GM08714 (cell line): ENCODE measurements around the gene JOSD2.

Source experiments
- H3K4me3 ChIP-seq: fragments of 200-500 bp; sonication (Bioruptor generic); 2 replicates; pipeline ENCODE4 v1.5.1; 2014; ENCODE audit warnings: mild to moderate bottlenecking, low read length, inconsistent platforms
- ZNF274 ChIP-seq: IDR thresholded peaks from 2 replicates; pipeline ENCODE4 v1.6.1; 2012; ENCODE audit warnings: mild to moderate bottlenecking, low read depth, low read length

Gene JOSD2

DNA sequence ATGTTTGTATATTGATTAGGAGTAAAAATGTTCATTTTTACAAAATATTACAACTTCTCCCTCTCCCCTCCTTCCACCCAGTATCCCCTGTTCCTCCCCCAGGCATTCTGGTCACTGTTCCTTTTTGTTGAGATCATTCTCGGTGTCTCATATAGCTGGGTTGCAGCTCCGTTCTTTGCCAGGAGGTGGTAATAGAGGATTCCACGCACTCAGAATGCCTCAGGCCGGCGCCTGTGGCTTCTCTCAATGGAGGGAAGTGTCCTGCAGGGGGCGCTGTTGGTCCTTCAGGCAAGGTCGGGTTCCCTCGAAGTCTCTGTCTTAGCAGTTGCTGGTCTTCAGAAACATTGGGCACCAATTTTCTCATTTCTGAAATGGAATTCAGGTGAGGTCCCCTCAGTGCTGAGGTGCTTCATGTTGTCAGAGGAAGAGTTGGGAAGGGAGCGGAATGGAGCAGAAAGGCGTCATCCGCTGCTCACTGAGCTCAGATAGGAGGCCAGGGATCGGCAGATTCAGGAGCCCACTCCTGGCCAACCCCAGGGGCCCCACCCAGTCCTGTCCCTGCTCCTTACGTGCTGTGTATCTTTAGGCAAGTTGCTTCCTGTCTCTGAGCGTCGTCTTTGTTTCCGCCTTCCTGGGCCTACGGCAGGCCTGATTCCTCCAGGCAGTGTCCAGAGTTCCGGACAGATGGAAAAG is 24.0 kb downstream of the JOSD2 start:
- H3K4me3 ChIP-seq: no peak overlapping the region
- TF ChIP-seq ZNF274: no peak

DNA sequence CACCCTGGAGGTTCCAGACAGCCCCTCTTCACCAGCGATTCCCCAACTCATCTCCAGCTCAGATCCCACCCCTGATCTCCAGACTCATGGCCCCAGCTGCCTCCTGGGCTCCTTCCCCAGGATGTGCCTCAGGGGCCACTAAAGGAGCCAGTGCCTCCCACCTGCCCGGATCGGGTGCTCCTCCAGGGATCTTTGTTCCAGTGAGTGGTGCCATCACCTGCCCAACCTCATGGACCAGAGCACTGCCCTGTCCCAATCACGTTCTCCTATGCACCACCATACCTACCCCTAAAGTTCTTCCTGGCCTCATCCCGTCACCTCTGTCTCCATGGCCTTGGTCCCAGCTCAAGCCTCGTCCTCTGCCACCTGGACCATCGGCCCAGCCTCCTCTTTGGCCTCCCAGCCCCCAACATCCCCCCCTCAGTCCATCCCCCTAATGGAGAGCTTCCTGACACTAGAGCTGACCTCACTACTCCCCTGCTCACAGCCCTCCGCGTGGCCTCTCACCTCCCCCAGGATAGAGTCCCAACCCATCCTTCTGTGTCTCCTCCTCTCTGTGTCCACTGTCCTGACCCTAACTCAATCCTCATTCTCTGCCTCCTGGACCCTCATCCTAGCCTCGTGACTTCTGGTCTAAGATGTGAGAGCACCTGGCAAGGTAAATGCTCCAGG is 25.6 kb downstream of the JOSD2 start:
- H3K4me3 ChIP-seq: no peak overlapping the region
- no peak for TF ChIP-seq ZNF274

DNA sequence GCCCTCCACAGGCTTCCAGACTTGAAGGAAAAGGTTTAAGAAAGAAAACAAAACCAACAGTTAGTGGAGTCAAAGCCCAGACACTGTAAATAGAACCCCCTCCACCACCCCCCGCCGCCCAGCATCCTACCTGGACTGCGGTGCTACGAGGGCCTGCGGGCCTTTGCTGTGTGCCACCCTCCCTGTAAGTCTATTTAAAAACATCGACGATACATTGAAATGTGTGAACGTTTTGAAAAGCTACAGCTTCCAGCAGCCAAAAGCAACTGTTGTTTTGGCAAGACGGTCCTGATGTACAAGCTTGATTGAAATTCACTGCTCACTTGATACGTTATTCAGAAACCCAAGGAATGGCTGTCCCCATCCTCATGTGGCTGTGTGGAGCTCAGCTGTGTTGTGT is 28.1 kb downstream of the JOSD2 start:
- no peak for TF ChIP-seq ZNF274
- no peak overlapping the region for H3K4me3 ChIP-seq

DNA sequence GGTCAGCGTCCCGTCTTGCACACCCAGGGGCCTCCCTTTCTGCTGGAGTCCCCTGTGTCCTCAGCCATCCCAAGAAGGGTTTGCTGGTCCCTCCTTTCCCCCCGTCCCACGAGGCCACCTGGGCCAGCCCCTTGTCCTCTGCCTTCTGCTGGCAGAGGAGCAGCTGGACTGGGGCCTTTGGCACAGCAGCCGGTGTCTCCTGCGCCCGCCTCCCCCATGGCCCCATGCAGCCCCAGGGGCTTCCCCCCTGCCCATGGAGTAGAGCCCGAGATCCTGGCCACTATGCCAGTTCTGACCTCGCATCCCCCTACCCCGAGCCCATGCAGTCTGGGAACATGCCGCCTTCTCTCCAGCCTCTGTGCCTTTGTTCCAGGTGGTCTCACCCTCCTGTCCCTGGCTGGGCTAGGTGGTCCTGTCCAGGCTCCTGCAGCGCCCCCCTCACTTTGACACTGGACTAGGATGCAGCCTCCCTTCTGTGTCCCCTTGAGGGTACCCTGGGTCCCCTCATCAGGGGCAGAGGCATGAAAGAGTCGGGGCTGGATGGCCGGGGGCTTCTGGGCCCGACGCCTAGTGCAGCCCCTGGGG is 28.6 kb downstream of the JOSD2 start:
- no peak overlapping the region for H3K4me3 ChIP-seq
- TF ChIP-seq ZNF274: no peak

DNA sequence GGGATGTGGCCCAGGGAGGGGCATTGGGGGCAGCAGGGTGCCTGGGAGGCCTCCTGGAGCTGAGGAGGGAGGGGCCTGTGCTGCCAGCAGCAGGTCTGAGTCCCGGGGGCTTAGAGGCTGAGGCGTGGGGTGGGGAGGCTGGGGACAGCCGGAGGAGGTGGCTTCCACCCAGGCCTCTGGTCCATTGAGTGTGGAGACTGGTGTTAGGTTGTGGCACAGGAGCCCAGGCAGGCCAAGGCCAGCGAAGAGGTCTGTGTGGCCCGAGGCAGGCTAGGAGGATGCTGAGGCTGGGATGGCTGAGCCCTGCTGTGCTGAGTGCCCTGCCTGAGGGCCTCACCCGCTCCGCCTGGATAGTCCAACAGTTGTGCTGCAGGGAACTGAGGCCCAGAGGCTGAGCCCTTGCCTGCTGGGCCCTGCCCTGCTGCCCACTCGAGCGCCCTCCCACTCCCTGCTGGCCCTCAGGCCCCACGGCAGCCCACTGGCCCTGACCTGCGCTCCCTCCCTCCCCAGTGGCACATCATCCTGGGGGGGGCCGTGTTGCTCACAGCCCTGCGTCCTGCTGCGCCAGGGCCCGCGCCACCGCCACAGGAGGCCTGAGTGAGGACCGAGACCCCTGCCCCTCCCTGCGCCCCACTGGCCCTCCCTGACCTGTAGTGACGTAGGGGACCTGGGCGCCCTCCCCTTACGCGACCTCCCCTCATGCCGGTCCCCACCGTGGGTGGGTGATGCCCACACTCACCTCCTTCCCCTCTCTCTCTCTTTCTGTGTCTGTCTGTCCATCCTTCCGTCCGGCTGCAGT is 29.4 kb downstream of the JOSD2 start:
- no peak overlapping the region for H3K4me3 ChIP-seq
- no peak for TF ChIP-seq ZNF274

DNA sequence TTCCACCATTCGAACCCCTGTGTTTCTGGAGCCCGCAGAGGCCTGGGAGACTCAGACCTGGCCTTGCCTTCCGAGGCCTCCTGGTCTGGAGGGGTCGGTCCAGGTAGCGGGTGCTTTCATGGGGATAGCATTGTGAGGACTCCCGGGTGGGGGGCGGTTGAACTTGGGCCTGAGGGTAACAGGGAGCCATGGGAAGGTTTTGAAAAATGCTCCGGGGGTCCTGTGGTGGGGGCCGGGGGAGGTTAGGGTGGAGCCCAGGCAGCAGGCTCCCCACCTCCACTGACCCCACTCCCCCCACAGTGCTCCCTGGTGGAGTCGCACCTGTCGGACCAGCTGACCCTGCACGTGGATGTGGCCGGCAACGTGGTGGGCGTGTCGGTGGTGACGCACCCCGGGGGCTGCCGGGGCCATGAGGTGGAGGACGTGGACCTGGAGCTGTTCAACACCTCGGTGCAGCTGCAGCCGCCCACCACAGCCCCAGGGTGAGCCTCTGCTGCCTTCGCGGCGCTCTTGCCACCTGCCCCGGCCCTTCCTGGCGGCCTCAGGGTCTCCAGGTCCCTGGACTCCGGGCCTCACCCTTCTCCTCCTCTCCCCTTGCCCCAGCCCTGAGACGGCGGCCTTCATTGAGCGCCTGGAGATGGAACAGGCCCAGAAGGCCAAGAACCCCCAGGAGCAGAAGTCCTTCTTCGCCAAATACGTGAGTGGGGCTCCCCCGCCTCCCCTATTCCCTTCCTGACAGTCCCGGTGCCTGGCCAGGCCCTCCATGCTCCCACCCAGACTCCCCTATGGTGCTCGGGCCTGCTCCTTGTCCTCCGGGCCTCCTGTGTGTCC is 30.5 kb downstream of the JOSD2 start:
- TF ChIP-seq ZNF274: no peak
- H3K4me3 ChIP-seq: no peak overlapping the region

DNA sequence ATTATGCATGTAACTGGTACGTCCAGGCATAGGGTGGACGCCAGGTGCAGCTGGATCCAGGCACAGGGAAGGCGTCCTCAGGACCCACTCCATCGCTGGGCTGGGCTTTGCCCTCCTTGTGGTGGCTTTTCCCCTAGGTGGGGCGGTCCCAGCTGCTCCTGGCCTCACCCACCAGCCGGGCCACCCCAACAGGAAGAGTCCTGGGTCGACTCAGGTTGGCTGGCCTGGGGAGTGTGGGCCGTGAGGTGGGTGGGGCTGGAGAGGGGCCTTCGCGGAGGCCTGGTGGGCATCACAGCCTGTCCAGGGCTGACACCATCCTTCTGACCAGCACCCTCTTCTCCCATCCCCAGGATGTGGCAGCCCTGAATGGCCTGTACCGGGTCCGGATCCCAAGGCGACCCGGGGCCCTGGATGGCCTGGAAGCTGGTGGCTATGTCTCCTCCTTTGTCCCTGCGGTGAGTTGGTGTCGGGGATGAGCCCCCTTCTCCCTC is 31.2 kb downstream of the JOSD2 start:
- no peak for TF ChIP-seq ZNF274
- no peak overlapping the region for H3K4me3 ChIP-seq

DNA sequence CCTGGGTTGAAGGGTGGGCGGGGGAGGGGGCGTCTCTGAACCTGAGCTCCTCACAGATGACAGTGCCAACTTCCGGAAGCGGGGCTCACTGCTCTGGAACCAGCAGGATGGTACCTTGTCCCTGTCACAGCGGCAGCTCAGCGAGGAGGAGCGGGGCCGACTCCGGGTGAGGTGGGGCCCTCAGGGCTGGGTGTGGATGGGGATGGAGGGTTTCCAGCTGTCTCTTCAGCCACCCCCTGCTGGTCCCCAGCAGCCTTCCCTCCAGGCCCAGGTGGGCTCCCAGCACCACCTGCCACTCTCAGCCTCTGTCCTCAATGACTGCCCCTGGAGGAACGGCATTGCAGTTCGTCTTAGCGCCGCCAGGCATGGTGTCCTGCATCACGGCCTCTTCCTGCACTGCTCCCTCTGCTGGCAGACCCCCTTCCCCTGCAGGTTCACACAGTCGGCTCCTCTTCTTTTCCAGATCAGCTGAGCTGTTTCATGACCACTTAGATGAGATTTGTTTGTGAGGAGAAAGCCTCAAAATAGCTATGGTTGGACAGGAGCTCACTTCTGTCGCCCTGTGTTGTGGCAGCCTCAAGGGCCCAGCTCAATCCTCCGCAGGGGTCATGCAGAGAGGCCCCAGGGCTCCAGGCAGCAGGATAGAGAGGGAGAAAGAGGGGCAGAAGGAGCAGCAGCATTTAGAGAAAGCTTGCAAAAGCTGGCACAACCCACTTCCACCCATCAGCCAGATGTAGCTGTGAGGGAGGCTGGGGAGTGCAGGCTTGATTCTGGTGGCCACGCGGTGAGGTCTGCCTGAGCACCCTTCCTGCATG is 31.9 kb downstream of the JOSD2 start:
- no peak overlapping the region for H3K4me3 ChIP-seq
- no peak for TF ChIP-seq ZNF274

DNA sequence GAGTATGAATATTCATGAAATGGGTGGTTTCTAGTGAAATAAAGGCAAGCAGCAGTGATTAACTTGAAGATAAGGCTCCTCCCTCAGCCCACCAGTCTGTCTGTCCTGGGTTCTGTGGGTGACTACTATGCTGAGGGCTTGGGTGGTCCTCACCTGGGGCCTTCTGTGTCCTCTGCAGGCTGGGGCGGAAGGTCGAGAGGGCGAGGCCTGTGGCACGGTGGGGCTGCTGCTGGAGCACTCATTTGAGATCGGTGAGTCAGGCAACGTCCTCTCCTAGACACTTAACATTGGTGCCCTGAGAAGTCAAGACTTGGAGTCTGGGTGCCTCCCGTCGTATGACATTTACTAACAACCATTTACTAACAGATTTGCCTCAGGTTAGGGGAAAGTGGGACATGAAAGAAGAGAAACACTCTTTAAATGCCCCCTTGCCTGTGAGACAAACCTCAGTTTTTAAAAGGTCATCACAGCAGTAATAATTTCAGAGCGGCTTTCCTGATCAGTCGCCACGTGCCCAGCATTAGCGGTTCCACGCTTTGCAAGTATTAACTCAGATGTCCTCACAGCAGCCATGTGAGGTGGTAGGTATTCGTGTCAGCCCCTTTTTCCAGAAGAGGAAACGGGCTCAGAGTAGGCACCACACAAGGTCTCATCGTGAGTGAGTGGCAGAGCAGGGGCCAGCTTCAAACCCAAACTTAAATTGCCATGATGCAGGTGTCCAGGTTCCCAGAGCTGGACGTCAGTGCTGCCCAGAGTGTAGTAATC is 33.1 kb downstream of the JOSD2 start:
- peak overlapping the region; percentile 86; the same call in 1 of the 2 replicates for H3K4me3 ChIP-seq
- no peak for TF ChIP-seq ZNF274

DNA sequence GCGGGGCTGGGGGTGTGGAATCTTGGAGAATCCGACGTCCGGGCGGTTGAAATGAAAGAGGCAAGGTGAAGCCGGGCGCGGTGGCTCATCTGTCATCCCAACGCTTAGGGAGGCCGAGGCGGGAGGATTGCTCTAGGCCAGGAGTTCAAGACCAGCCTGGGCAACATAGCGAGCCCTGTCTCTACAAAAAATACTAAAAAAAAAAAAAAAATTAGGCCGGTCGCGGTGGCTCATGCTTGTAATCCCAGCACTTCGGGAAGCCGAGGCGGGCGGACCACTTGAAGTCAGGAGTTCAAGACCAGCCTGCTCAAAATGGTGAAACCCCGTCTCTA is 34.1 kb downstream of the JOSD2 start:
- no peak for TF ChIP-seq ZNF274
- peak overlapping the region; percentile 86 for H3K4me3 ChIP-seq

DNA sequence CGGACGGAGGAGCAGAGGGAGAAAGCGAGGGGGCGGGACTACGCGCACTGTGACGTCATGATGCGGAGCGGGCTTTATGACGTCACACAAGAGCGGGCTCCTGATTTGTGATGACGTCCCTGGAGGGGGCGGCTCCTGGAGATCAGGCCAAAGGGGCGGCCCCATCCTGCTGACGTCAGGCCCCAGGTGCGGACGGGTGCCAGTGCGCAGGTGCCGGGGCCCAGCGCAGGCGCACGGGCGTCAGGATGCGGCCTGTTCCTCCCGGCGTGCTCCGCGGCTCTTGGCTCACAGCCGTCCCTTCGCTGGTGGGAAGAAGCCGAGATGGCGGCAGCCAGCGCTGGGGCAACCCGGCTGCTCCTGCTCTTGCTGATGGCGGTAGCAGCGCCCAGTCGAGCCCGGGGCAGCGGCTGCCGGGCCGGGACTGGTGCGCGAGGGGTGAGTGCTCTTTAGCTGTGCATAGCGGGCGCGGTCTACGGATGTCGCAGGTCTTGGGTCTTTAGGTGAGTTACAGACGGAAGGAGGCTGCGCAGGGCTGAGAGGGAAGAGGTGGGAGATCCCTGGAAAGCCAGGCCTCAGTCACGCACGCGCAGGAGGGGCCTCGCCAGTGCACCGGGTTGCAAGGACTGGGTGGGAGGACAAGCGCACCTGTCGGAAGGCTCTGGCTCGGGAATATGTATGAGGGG is 34.6 kb downstream of the JOSD2 start, which contains the start of the genes EMC10 and GARIN5A:
Gene EMC10 (plus strand): TSS at position 284 of the 683 bp plus-strand sequence. CDS start 38 bp downstream, at position 322.
Gene GARIN5A (minus strand): TSS at position 625 of the 683 bp plus-strand sequence. CDS start 460 bp downstream, at position 165.
- H3K4me3 ChIP-seq: peak within 1 kb of the TSS; percentile 86
- no peak for TF ChIP-seq ZNF274

DNA sequence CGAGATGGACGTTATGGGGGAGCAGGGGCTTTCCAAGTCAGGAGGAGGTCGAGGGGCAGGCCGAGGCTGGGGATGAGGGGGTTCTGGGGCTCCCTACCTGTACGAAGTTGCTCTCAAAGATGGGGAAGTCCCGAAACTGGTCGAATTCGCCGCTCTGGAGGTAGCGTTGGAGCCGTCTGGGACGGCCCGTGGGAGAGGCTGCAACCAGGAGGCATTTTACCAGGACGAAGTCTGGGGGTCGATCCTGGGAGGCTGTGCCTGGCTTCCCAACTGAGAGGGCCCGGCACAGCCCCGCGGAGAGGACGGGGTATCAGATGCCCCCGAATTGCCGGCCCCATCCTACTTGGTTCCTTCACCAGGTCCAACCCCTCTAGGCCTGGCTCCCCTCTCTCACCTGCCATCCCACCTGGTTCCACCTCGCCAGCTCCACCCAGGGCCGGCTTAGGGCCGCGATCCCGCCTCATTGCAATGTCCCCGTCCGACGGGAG is 35.2 kb downstream of the JOSD2 start:
- no peak overlapping the region for H3K4me3 ChIP-seq
- TF ChIP-seq ZNF274: no peak
